Stimulated activated naive CD8-positive, alpha-beta T cell treated with anti-CD3 and anti-CD28 coated beads, Interleukin-15, Interleukin-2, amounts not matched to agents 100 ng/mL and 50 ng/mL, for 24 hours (primary cell): ENCODE data around the gene OXNAD1.

Experiments used
- H3K27ac Mint-ChIP-seq: one replicate; pipeline ENCODE4 v1.8.0; 2021; ENCODE audit warnings: mild to moderate bottlenecking, mixed read lengths
- H3K27me3 Mint-ChIP-seq: one replicate; pipeline ENCODE4 v1.8.0; 2021; ENCODE audit warnings: mixed read lengths
- H3K36me3 Mint-ChIP-seq: one replicate; pipeline ENCODE4 v1.8.0; 2021; ENCODE audit warnings: low read depth, mixed read lengths
- H3K4me1 Mint-ChIP-seq: one replicate; pipeline ENCODE4 v1.8.0; 2021; ENCODE audit warnings: low read depth, mixed read lengths
- H3K4me3 Mint-ChIP-seq: one replicate; pipeline ENCODE4 v1.8.0; 2021; ENCODE audit warnings: mild to moderate bottlenecking, mixed read lengths
- H3K9me3 Mint-ChIP-seq: one replicate; pipeline ENCODE4 v1.8.0; 2021; ENCODE audit warnings: mixed read lengths

Gene OXNAD1

GRCh38 chr3:16280671-16281070 is 15.7 kb downstream of the OXNAD1 start:
- no peaks in the 10 kb centered on the region for H3K9me3 Mint-ChIP-seq
- peaks cover 56% of the 10 kb centered on the region for H3K36me3 Mint-ChIP-seq
- no peaks in the 10 kb centered on the region for H3K27me3 Mint-ChIP-seq
- no peak overlapping the region for H3K27ac Mint-ChIP-seq
- H3K4me3 Mint-ChIP-seq: no peak overlapping the region
- H3K4me1 Mint-ChIP-seq: peaks cover 20% of the 10 kb centered on the region

GRCh38 chr3:16284633-16285032 is 19.6 kb downstream of the OXNAD1 start:
- Mint-ChIP-seq H3K4me3 (peak overlapping the region; percentile 31), H3K27me3 (no peaks in the 10 kb centered on the region), H3K4me1 (peaks cover 60% of the 10 kb centered on the region), H3K36me3 (peaks cover 71% of the 10 kb centered on the region), H3K27ac (peak overlapping the region; percentile 97), H3K9me3 (no peaks in the 10 kb centered on the region)

- peak overlapping the region; percentile 81 for H3K4me3 Mint-ChIP-seq
- H3K9me3 Mint-ChIP-seq: no peaks in the 10 kb centered on the region
- H3K4me1 Mint-ChIP-seq: peaks cover 75% of the 10 kb centered on the region
- no peaks in the 10 kb centered on the region for H3K27me3 Mint-ChIP-seq
- H3K27ac Mint-ChIP-seq: peak overlapping the region; percentile 97
- H3K36me3 Mint-ChIP-seq: peaks cover 75% of the 10 kb centered on the region
Observed at GRCh38 chr3:16286161-16286560, 21.1 kb downstream of the OXNAD1 start.

- Mint-ChIP-seq H3K4me1 (peaks cover 83% of the 10 kb centered on the region), H3K4me3 (peak overlapping the region; percentile 81), H3K27me3 (no peaks in the 10 kb centered on the region), H3K9me3 (no peaks in the 10 kb centered on the region), H3K36me3 (peaks cover 77% of the 10 kb centered on the region), H3K27ac (peak overlapping the region; percentile 97)
Observed at GRCh38 chr3:16286751-16287543, 21.9 kb downstream of the OXNAD1 start.

- no peaks in the 10 kb centered on the region for H3K27me3 Mint-ChIP-seq
- H3K4me3 Mint-ChIP-seq: peak overlapping the region; percentile 81
- peak overlapping the region; percentile 97 for H3K27ac Mint-ChIP-seq
- H3K36me3 Mint-ChIP-seq: peaks cover 77% of the 10 kb centered on the region
- H3K9me3 Mint-ChIP-seq: peaks cover 5% of the 10 kb centered on the region
- peaks cover 95% of the 10 kb centered on the region for H3K4me1 Mint-ChIP-seq
Observed at GRCh38 chr3:16288664-16289063, 23.7 kb downstream of the OXNAD1 start.

GRCh38 chr3:16289144-16289889 is 24.3 kb downstream of the OXNAD1 start:
- no peaks in the 10 kb centered on the region for H3K27me3 Mint-ChIP-seq
- peaks cover 99% of the 10 kb centered on the region for H3K4me1 Mint-ChIP-seq
- H3K36me3 Mint-ChIP-seq: peaks cover 76% of the 10 kb centered on the region
- peaks cover 5% of the 10 kb centered on the region for H3K9me3 Mint-ChIP-seq
- peak overlapping the region; percentile 97 for H3K27ac Mint-ChIP-seq
- H3K4me3 Mint-ChIP-seq: peak overlapping the region; percentile 81

- peaks cover 5% of the 10 kb centered on the region for H3K9me3 Mint-ChIP-seq
- peak overlapping the region; percentile 81 for H3K4me3 Mint-ChIP-seq
- H3K27me3 Mint-ChIP-seq: no peaks in the 10 kb centered on the region
- peak overlapping the region; percentile 97 for H3K27ac Mint-ChIP-seq
- H3K36me3 Mint-ChIP-seq: peaks cover 74% of the 10 kb centered on the region
- H3K4me1 Mint-ChIP-seq: peaks cover 99% of the 10 kb centered on the region
Observed at GRCh38 chr3:16290007-16290826, 25.2 kb downstream of the OXNAD1 start.

GRCh38 chr3:16290827-16291196 is 25.8 kb downstream of the OXNAD1 start:
- peak overlapping the region; percentile 81 for H3K4me3 Mint-ChIP-seq
- peaks cover 99% of the 10 kb centered on the region for H3K4me1 Mint-ChIP-seq
- H3K27ac Mint-ChIP-seq: peak overlapping the region; percentile 97
- peaks cover 78% of the 10 kb centered on the region for H3K36me3 Mint-ChIP-seq
- H3K9me3 Mint-ChIP-seq: peaks cover 5% of the 10 kb centered on the region
- H3K27me3 Mint-ChIP-seq: no peaks in the 10 kb centered on the region

- Mint-ChIP-seq H3K36me3 (peaks cover 82% of the 10 kb centered on the region), H3K27ac (peak overlapping the region; percentile 87), H3K4me3 (peak overlapping the region; percentile 64), H3K4me1 (peaks cover 99% of the 10 kb centered on the region), H3K27me3 (no peaks in the 10 kb centered on the region), H3K9me3 (peaks cover 5% of the 10 kb centered on the region)
Observed at GRCh38 chr3:16294844-16295243, 29.8 kb downstream of the OXNAD1 start.

- H3K4me3 Mint-ChIP-seq: peak overlapping the region; percentile 54
- peaks cover 5% of the 10 kb centered on the region for H3K9me3 Mint-ChIP-seq
- no peaks in the 10 kb centered on the region for H3K27me3 Mint-ChIP-seq
- peaks cover 82% of the 10 kb centered on the region for H3K36me3 Mint-ChIP-seq
- H3K4me1 Mint-ChIP-seq: peaks cover 99% of the 10 kb centered on the region
- peak overlapping the region; percentile 93 for H3K27ac Mint-ChIP-seq
Observed at GRCh38 chr3:16295298-16295890, 30.4 kb downstream of the OXNAD1 start.

- no peaks in the 10 kb centered on the region for H3K27me3 Mint-ChIP-seq
- H3K4me1 Mint-ChIP-seq: peaks cover 100% of the 10 kb centered on the region
- peak overlapping the region; percentile 12 for H3K4me3 Mint-ChIP-seq
- H3K36me3 Mint-ChIP-seq: peaks cover 84% of the 10 kb centered on the region
- H3K9me3 Mint-ChIP-seq: no peaks in the 10 kb centered on the region
- H3K27ac Mint-ChIP-seq: peak overlapping the region; percentile 92
Observed at GRCh38 chr3:16297997-16298885, 33.2 kb downstream of the OXNAD1 start.

- H3K36me3 Mint-ChIP-seq: peaks cover 81% of the 10 kb centered on the region
- H3K4me3 Mint-ChIP-seq: peak overlapping the region; percentile 12
- H3K9me3 Mint-ChIP-seq: no peaks in the 10 kb centered on the region
- H3K27ac Mint-ChIP-seq: peak overlapping the region; percentile 92
- no peaks in the 10 kb centered on the region for H3K27me3 Mint-ChIP-seq
- H3K4me1 Mint-ChIP-seq: peaks cover 100% of the 10 kb centered on the region
Observed at GRCh38 chr3:16298891-16299290, 33.9 kb downstream of the OXNAD1 start.

- Mint-ChIP-seq H3K36me3 (peaks cover 78% of the 10 kb centered on the region), H3K9me3 (no peaks in the 10 kb centered on the region), H3K27me3 (no peaks in the 10 kb centered on the region), H3K4me3 (peak overlapping the region; percentile 53), H3K27ac (peak overlapping the region; percentile 92), H3K4me1 (peaks cover 100% of the 10 kb centered on the region)
Observed at GRCh38 chr3:16299746-16300145, 34.7 kb downstream of the OXNAD1 start.

GRCh38 chr3:16300307-16300706 is 35.3 kb downstream of the OXNAD1 start:
- Mint-ChIP-seq H3K36me3 (peaks cover 75% of the 10 kb centered on the region), H3K4me1 (peaks cover 100% of the 10 kb centered on the region), H3K27me3 (no peaks in the 10 kb centered on the region)

More at GRCh38 chr3:16300307-16300706, 35.3 kb downstream of the OXNAD1 start:
- Mint-ChIP-seq H3K9me3 (no peaks in the 10 kb centered on the region), H3K4me3 (peak overlapping the region; percentile 78), H3K27ac (peak overlapping the region; percentile 92)
